HG03521 (cell line): ENCODE results near the gene LSM2.

Source experiments
- ATAC-seq: cut with Tn5 transposase; IDR thresholded peaks from one replicate; pipeline ENCODE4 v1.9.1; 2021; ENCODE audit warnings: mild to moderate bottlenecking, moderate library complexity; ENCODE audit not compliant: unreplicated experiment

LSM2 gene

GRCh38 chr6:31752739-31753319 is 53.9 kb downstream of the LSM2 start:
- no peak for ATAC-seq

GRCh38 chr6:31750411-31751022 is 56.2 kb downstream of the LSM2 start:
- no peak for ATAC-seq

- ATAC-seq: no peak
Observed at GRCh38 chr6:31749301-31750036, 57.3 kb downstream of the LSM2 start.
